ENCODE measurements around the gene PTPRG.

- no peak for TF ChIP-seq POLR2A (IDR thresholded peaks at IDR 0.05; ENCODE audit: low read length)
- TF ChIP-seq GATA1 (IDR thresholded peaks at IDR 0.05; ENCODE audit: low read depth, low read length) = no peak
Observed at GRCh38 chr3:61945657-61946056, 384.3 kb downstream of the PTPRG start.
